Right ventricle myocardium inferior (tissue), 1 donor: ENCODE results near the gene C16orf95. TPM values are rescaled to one million over a fixed set of nuclear protein-coding genes. Genes with fewer than 3 reads are reported as not detected.
A peak's percentile ranks its signal among the peaks of the same experiment; 100 is the strongest.

Experiments used
- ATAC-seq: fragments of 200-7000 bp; cut with Tn5 transposase; one replicate; pipeline ENCODE4 v1.9.1; 2020; ENCODE audit warnings: mild to moderate bottlenecking, moderate library complexity
- DNase-seq: peaks from one replicate; pipeline ENCODE4 v3.0.0; 2021; ENCODE audit errors: missing footprints
- intact Hi-C: fragments of 100-400 bp; cut with DNase I; formaldehyde crosslinking; loops from one replicate; pipeline ENCODE4 v1.11.0; 2022
- total RNA-seq: library from RNA; stranded (reverse); fragmentation: NEBNext Ultra II Directional; extraction: Animal tissue kit (Norgen Biotek cat#: 25700); gene quantifications from one replicate; pipeline ENCODE4 v1.2.1, GENCODE V29; 2021
- donor health status: DM: no; HTN: yes; CAD: no; lungs with severe emphysema.

Gene C16orf95
- total RNA-seq, 1 donor from 2014 or later, result 4.2 TPM

GRCh38 chr16:87305505-87306391 is 11.4 kb downstream of the C16orf95 start:
- DNase-seq, result no peak
- intact Hi-C loops, result no loop called here
- no peak for ATAC-seq

- DNase-seq, result no peak
- intact Hi-C loops, result no loop called here
- no peak for ATAC-seq
These were observed 12.2 kb downstream of the C16orf95 start for GRCh38 chr16:87304951-87305350.

GRCh38 chr16:87303962-87304521 is 13.2 kb downstream of the C16orf95 start:
- ATAC-seq, result no peak
- intact Hi-C loops, result no loop called here
- no peak for DNase-seq

GRCh38 chr16:87303431-87303930 is 13.7 kb downstream of the C16orf95 start:
- intact Hi-C loops, result no loop called here
- ATAC-seq (no peak), DNase-seq (no peak)

- intact Hi-C loops, result loop anchor here (5.0 kb wide), 1 partner anchor 737 kb away; no protein-coding TSS in a partner anchor
- DNase-seq (peak; percentile 50), ATAC-seq (no peak)
These were observed 18.2 kb downstream of the C16orf95 start for GRCh38 chr16:87298857-87299465.

GRCh38 chr16:87297918-87298631 is 19.1 kb downstream of the C16orf95 start:
- ATAC-seq, result no peak
- intact Hi-C loops, result loop anchor here (5.0 kb wide), 1 partner anchor 736 kb away; no protein-coding TSS in a partner anchor
- peak; percentile 48 for DNase-seq

GRCh38 chr16:87297407-87297806 is 19.8 kb downstream of the C16orf95 start:
- intact Hi-C loops, result loop anchor here (5.0 kb wide), 1 partner anchor 735 kb away; no protein-coding TSS in a partner anchor
- no peak for DNase-seq

GRCh38 chr16:87295661-87296531 is 21.3 kb downstream of the C16orf95 start:
- no peak for ATAC-seq
- intact Hi-C loops, result loop anchor here (5.0 kb wide), 1 partner anchor 734 kb away; no protein-coding TSS in a partner anchor
- DNase-seq, result no peak

More at GRCh38 chr16:87297407-87297806, 19.8 kb downstream of the C16orf95 start:
- no peak for ATAC-seq

GRCh38 chr16:87295259-87295658 is 21.9 kb downstream of the C16orf95 start:
- ATAC-seq, result no peak
- intact Hi-C loops, result loop anchor here (5.0 kb wide), 1 partner anchor 733 kb away; no protein-coding TSS in a partner anchor

GRCh38 chr16:87293990-87294389 is 23.2 kb downstream of the C16orf95 start:
- intact Hi-C loops, result no loop called here
- no peak for ATAC-seq
- DNase-seq, result no peak

More at GRCh38 chr16:87295259-87295658, 21.9 kb downstream of the C16orf95 start:
- DNase-seq, result no peak

GRCh38 chr16:87291944-87292343 is 25.2 kb downstream of the C16orf95 start:
- no peak for ATAC-seq
- intact Hi-C loops, result no loop called here
- no peak for DNase-seq

GRCh38 chr16:87288753-87289362 is 28.3 kb downstream of the C16orf95 start:
- no peak for DNase-seq
- ATAC-seq, result no peak
- intact Hi-C loops, result no loop called here

GRCh38 chr16:87286839-87287626 is 30.2 kb downstream of the C16orf95 start:
- ATAC-seq (no peak), DNase-seq (no peak)
- intact Hi-C loops, result no loop called here

- intact Hi-C loops, result no loop called here
- no peak for DNase-seq
- ATAC-seq, result no peak
These were observed 33.0 kb downstream of the C16orf95 start for GRCh38 chr16:87284183-87284582.

GRCh38 chr16:87279094-87279658 is 38.0 kb downstream of the C16orf95 start:
- intact Hi-C loops, result loop anchor here (10.0 kb wide), 1 partner anchor 74 kb away; no protein-coding TSS in a partner anchor
- ATAC-seq (no peak), DNase-seq (no peak)
